ENCODE results near the gene FKBP10. TPM values are rescaled to one million over a fixed set of nuclear protein-coding genes. Genes with fewer than 3 reads are reported as not detected.
"Not testable (repeated sequence)": the region's sequence is repeated elsewhere in the genome, so short reads cannot be mapped to it uniquely, and the experiment has no call there.

FKBP10 gene
- total RNA-seq, 2 experiments from 2014 or later, result 1.7 to 2.1 TPM

DNA sequence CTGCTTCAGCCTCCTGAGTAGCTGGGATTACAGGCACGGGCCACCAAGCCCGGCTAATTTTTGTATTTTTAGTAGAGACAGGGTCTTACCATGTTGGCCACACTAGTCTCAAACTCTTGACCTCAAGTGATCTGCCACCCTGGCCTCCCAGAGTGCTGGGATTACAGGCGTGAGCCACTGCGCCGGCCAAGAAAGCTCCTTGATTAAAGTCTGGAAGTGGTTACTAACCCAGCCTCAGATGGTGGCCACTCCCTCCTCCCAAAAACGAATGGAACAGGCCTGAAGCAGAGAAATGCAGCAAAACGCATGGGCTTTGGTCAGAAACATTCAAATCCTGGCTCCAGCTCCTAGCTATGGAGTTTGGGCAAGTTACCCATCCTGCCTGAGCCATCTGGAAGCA lies 11.3 kb downstream of the FKBP10 start:
- POLR2A ChIA-PET, result no interaction called here
- CTCF ChIA-PET, result no interaction called here

DNA sequence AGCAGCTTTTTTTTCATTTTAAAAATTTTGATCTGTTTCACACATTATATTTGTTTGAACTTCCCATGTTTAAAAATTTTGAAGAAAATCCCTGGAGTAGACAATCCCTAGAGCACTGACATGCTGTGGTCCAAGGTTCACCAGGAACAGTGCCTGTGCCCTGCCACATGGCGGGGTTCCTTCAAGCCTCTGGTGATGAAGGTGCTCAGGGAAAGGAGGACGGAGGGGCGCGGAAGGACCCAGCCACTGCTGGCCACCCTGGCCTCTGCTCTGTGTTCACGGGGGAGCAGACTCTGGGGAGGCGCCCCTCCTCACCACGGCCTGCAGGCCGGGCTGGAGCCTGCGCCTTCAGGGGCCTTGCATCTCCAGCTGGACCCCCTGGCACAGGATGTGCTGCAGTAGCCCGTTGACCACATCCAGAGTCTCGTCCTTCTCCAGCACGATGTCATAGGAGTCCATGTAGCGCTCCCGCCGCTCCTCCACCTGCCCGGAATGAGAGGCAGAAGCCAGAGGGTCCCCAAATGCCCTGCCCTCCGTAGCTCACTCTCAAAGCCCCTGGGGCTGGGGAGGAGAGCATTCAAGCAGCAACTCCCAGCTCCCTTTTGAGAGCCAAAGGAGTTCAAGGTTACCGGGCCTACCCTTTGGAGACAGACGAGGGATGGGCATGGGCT lies 12.5 kb downstream of the FKBP10 start:
- CTCF ChIA-PET, result no interaction called here
- POLR2A ChIA-PET, result no interaction called here

DNA sequence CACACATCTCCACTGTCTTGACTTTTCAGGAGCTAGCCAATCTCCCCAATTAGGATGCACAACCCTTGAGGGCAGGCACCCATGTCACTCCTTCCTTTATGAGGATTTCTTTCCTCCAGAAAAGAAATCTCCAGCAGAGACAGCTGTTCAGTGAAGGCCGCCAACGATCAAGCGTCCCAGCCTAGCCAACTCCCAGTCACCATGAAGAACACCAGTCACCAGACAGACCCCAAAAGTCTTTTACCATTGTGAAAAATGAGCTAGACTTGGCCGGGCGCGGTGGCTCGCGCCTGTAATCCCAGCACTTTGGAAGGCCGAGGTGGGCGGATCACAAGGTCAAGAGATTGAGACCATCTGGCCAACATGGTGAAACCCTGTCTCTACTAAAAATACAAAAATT lies 17.2 kb downstream of the FKBP10 start:
- CTCF ChIA-PET, result interaction anchor here (1.4 to 1.8 kb wide), 2 partner anchors 28 to 79 kb away, joined by 3 to 5 read pairs; no protein-coding TSS in a partner anchor
- POLR2A ChIA-PET, result not testable (repeated sequence)

GRCh38 chr17:41835214-41835799 lies 22.5 kb downstream of the FKBP10 start:
- CTCF ChIA-PET, result interaction anchor here (0.5 to 1.8 kb wide), 7 partner anchors 22 to 1851 kb away, joined by 3 to 7 read pairs (median 3); partner anchors contain the start of gene P3H4
- POLR2A ChIA-PET, result interaction anchor here (0.9 kb wide), 1 partner anchor 33 kb away, joined by 3 read pairs; no protein-coding TSS in a partner anchor

DNA sequence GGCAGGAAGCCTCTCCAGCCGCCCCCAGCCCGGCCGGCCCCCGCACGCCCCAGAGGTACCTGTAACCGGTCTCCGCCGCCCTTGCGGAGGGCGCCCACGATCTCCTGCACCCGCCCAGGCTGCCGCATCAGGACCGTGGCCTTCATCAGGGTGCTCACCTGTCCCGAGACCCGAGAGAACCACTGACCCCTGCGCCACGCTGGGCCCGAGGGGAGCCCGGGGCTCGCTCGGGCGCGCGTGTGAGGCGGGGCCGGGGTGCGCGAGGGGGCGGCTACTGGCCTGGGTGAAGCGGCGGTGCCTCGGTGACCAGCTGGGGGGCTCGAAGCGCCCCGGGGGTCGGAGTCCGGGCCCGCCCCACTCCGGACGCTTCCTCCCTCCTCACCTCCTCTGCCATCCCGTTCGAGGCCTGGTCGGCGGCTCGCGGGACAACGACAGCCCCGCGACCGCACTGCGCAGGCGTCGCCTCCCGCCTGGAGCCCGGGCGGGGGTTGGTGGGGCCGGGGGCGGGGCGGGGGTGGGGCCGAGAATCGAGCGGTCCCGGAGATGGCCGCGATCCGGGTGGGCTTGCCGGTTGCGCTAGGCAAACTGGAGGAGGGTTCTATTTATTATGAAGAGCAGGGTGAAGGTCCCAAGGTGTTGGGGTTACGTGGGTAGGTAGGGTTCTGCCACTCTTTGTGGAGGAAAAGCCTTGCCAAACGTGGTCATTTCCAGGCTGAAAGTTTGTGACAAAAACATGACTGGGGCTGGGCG lies 23.2 kb downstream of the FKBP10 start, which contains the start of gene NT5C3B:
Gene NT5C3B, minus strand, starts transcription at position 433 of the 750 bp plus-strand sequence. Its CDS starts 39 bp downstream, at position 394.
- ChIA-PET POLR2A (no interaction called here), CTCF (interaction anchor here (0.6 to 1.8 kb wide), 3 partner anchors 25 to 103 kb away, joined by 3 to 7 read pairs (median 4); partner anchors contain the start of gene P3H4)

DNA sequence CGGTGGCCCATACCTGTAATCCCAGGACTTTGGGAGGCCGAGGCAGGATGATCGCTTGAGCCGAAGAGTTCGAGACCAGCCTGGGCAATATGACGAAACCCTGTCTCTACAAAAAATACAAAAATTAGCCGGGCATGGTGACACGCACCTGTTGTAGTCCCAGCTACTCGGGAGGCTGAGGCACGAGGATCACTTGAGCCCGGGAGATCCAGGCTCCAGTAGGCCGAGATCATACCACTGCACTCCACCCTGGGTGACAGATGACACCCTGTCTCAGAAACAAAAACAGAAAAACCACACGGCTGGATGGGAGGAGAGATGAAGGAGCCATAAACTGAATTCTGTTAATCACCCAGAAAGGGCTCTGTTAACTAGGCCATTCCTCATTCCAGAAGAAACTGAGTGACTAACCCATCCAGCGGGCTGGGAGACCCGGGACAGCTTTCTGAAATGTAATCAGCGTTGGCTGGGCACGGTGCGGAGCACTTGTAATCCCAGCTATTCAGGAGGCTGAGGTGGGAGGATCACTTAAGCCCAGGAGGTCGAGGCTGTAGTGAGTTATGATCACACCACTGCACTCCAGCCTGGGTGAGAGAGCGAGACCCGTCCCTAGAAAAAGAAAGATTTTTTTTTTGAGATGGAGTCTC lies 23.9 kb downstream of the FKBP10 start:
- ChIA-PET CTCF (interaction anchor here (1.4 kb wide), 1 partner anchor 73 kb away, joined by 3 read pairs; no protein-coding TSS in a partner anchor), POLR2A (no interaction called here)

GRCh38 chr17:41837761-41838538 lies 25.1 kb downstream of the FKBP10 start, which contains the start of gene KLHL10:
Gene KLHL10, plus strand, starts transcription at chr17:41837825. Its CDS starts 108 bp downstream, at chr17:41837933.
- CTCF ChIA-PET, result interaction anchor here (1.0 kb wide), 1 partner anchor 37 kb away, joined by 5 read pairs; no protein-coding TSS in a partner anchor
- POLR2A ChIA-PET, result interaction anchor here (0.7 kb wide), 1 partner anchor 21 kb away, joined by 4 read pairs; no protein-coding TSS in a partner anchor

DNA sequence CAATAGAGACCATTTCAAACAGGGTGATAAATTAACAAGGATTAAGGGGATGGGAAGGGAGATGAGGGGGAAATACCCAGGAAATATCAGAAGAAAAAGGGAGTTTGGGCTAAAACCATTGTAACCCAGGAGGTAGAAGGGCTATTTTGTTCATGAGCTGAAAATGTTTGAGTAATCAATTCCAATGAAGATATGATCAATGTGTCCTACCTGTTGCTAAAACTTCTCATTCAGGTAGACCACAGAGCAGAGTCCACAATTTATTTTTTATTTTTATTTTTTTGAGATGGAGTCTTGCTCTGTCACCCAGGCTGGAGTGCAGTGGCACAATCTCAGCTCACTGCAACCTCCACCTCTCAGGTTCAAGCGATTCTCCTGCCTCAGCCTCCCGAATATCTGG lies 26.6 kb downstream of the FKBP10 start:
- CTCF ChIA-PET, POLR2A ChIA-PET: not testable (repeated sequence)

- POLR2A ChIA-PET, CTCF ChIA-PET: not testable (repeated sequence)
Observed at GRCh38 chr17:41840781-41841180, 28.0 kb downstream of the FKBP10 start.

DNA sequence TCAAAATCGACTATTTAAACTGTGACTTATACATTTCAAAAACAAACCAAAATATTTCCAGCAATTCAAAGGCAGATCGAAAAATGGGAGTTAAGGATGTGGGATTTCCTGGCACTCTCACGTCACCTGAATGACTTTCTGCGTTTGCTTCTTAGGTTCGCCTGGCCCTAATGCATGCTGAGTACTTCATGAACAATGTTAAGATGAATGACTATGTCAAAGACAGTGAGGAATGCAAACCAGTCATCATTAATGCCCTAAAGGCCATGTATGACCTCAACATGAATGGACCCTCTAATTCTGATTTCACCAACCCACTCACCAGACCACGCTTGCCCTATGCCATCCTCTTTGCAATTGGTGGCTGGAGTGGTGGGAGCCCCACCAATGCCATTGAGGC lies 32.2 kb downstream of the FKBP10 start:
- ChIA-PET POLR2A (no interaction called here), CTCF (no interaction called here)

DNA sequence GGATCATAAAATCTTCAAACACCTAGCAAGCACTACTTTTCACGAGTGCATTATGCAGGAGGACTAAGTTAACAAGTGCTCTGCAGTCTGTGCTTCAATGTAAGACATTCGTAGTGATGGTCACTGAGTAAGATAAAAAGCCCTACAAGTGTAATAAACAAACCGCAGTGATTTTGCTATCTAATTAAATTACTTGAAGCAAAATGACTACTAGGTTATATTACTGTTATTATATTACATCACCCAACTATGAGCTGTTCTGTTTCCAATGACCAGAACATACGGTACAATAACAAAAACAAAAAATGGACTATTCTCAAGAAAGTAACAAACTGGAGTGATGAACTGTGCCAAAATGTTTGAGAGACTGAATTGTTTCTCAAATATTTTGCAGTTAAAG lies 36.0 kb downstream of the FKBP10 start:
- ChIA-PET CTCF (interaction anchor here (1.0 to 1.4 kb wide), 2 partner anchors 13 to 47 kb away, joined by 4 to 5 read pairs; no protein-coding TSS in a partner anchor), POLR2A (interaction anchor here (1.6 kb wide), 1 partner anchor 16 kb away, joined by 5 read pairs; the partner anchor contains the start of gene KLHL11)

GRCh38 chr17:41849251-41849990 lies 36.6 kb downstream of the FKBP10 start:
- ChIA-PET CTCF (interaction anchor here (1.0 kb wide), 1 partner anchor 12 kb away, joined by 4 read pairs; no protein-coding TSS in a partner anchor), POLR2A (no interaction called here)

- POLR2A ChIA-PET, CTCF ChIA-PET: not testable (repeated sequence)
Observed at GRCh38 chr17:41851382-41851781, 38.6 kb downstream of the FKBP10 start.

DNA sequence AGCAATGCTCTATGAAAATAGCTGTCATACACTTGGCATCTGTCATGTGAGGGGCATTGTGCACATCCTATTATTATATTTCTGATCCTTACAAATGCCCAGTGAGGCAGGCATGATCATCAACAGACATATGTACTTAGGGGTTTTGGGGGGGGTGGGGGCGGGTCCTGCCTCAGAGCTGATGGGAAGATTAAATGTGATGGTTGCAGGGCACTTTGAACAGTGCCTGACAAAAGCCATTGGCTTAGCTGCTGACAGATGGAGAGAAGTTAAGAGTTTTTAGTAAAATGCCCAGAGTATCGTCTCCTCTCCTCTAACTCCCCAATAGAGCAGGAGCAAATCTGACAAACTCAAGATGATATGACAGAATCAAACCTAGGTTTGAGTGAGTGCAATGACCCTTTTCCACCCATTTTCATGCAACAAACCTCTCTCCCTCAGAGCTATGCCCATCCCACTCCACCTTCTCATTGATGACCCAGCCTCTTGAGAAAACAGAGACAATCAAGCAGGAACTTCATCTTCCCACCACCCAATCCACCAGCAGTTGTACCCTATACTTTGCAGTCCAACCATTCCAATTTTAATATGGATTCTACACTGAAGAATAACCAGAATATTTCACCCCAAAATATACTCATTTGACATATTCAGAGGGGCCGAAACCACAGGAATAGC lies 47.6 kb downstream of the FKBP10 start:
- ChIA-PET CTCF (interaction anchor here (0.7 to 0.8 kb wide), 2 partner anchors 74 to 164 kb away, joined by 3 to 4 read pairs; partner anchors contain the start of gene JUP), POLR2A (no interaction called here)

- POLR2A ChIA-PET, result interaction anchor here (1.3 to 2.5 kb wide), 2 partner anchors 15 to 174 kb away, joined by 5 to 6 read pairs; no protein-coding TSS in a partner anchor
Observed at GRCh38 chr17:41863074-41863848, 50.5 kb downstream of the FKBP10 start.

DNA sequence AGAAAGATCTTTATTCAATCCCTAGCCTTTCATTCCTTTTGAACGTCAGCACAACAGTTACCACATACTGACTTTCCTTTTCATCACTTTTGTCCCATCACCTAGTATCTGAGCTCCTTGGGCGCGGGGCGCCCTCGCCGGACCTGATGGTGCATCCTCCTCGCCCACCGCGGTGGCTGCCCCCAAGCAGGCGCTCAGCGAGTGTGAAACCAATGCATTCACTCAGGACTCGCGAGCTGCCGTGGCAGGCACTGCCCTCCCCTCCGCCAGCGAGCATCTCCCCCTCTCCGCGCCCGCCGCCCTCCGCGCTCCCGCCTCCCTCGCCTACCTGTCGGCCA lies 51.7 kb downstream of the FKBP10 start:
- CTCF ChIA-PET, result interaction anchor here (0.6 to 2.1 kb wide), 3 partner anchors 9 to 98 kb away, joined by 3 to 7 read pairs (median 7); no protein-coding TSS in a partner anchor
- POLR2A ChIA-PET, result interaction anchor here (0.6 to 2.5 kb wide), 8 partner anchors 10 to 256 kb away, joined by 3 to 8 read pairs (median 6); partner anchors contain the start of genes ACLY, CNP and EIF1

More at GRCh38 chr17:41863074-41863848, 50.5 kb downstream of the FKBP10 start:
- CTCF ChIA-PET, result interaction anchor here (1.1 kb wide), 1 partner anchor 126 kb away, joined by 3 read pairs; no protein-coding TSS in a partner anchor
